ENCODE results near the gene ZNF3.
A peak's percentile ranks its signal among the peaks of the same experiment; 100 is the strongest.

The ZNF3 gene

GRCh38 chr7:100040575-100040974, 40.9 kb downstream of the ZNF3 start:
- H3K4me1 ChIP-seq (ENCODE audit: control insufficient read depth in 1 of 2, insufficient read depth in 2 of 2, low read length in 2 of 2): peaks cover 0 to 6% of the 10 kb centered on the region in 2 donors
- no peaks in the 10 kb centered on the region for H3K9me3 ChIP-seq (ENCODE audit: control insufficient read depth in 1 of 2, low read length in 2 of 2)
- H3K27me3 ChIP-seq (ENCODE audit: low read depth, low read length): no peaks in the 10 kb centered on the region
- no peak overlapping the region for H3K4me3 ChIP-seq (ENCODE audit: low read depth in 1 of 2, low read length in 2 of 2)
- no peak overlapping the region for H3K27ac ChIP-seq (ENCODE audit: low read length)
- H3K36me3 ChIP-seq (ENCODE audit: control insufficient read depth in 1 of 2, insufficient read depth in 2 of 2, low read length in 2 of 2): peaks cover 7 to 18% of the 10 kb centered on the region in 2 donors

- peaks cover 30 to 40% of the 10 kb centered on the region in 2 donors for H3K36me3 ChIP-seq (ENCODE audit: control insufficient read depth in 1 of 2, insufficient read depth in 2 of 2, low read length in 2 of 2)
- peaks cover 0 to 6% of the 10 kb centered on the region in 2 donors for H3K4me1 ChIP-seq (ENCODE audit: control insufficient read depth in 1 of 2, insufficient read depth in 2 of 2, low read length in 2 of 2)
- no peak overlapping the region for H3K4me3 ChIP-seq (ENCODE audit: low read depth in 1 of 2, low read length in 2 of 2)
- no peaks in the 10 kb centered on the region for H3K9me3 ChIP-seq (ENCODE audit: control insufficient read depth in 1 of 2, low read length in 2 of 2)
- no peak overlapping the region for H3K27ac ChIP-seq (ENCODE audit: low read length)
- H3K27me3 ChIP-seq (ENCODE audit: low read depth, low read length): no peaks in the 10 kb centered on the region
Measured at GRCh38 chr7:100038326-100038725, 43.2 kb downstream of the ZNF3 start.

GRCh38 chr7:100035876-100036275, 45.6 kb downstream of the ZNF3 start:
- Histone ChIP-seq H3K27ac (ENCODE audit: low read length) (no peak overlapping the region), H3K36me3 (ENCODE audit: control insufficient read depth in 1 of 2, insufficient read depth in 2 of 2, low read length in 2 of 2) (peaks cover 45 to 60% of the 10 kb centered on the region in 2 donors), H3K4me3 (ENCODE audit: low read depth in 1 of 2, low read length in 2 of 2) (no peak overlapping the region), H3K9me3 (ENCODE audit: control insufficient read depth in 1 of 2, low read length in 2 of 2) (no peaks in the 10 kb centered on the region), H3K4me1 (ENCODE audit: control insufficient read depth in 1 of 2, insufficient read depth in 2 of 2, low read length in 2 of 2) (peaks cover 0 to 6% of the 10 kb centered on the region in 2 donors), H3K27me3 (ENCODE audit: low read depth, low read length) (no peaks in the 10 kb centered on the region)

GRCh38 chr7:100034871-100035510, 46.5 kb downstream of the ZNF3 start:
- no peak overlapping the region for H3K27ac ChIP-seq (ENCODE audit: low read length)

GRCh38 chr7:100033526-100033925, 48.0 kb downstream of the ZNF3 start:
- Histone ChIP-seq H3K27ac (ENCODE audit: low read length) (no peak overlapping the region), H3K9me3 (ENCODE audit: control insufficient read depth in 1 of 2, low read length in 2 of 2) (no peaks in the 10 kb centered on the region), H3K4me3 (ENCODE audit: low read depth in 1 of 2, low read length in 2 of 2) (no peak overlapping the region), H3K4me1 (ENCODE audit: control insufficient read depth in 1 of 2, insufficient read depth in 2 of 2, low read length in 2 of 2) (peaks cover 0 to 6% of the 10 kb centered on the region in 2 donors), H3K36me3 (ENCODE audit: control insufficient read depth in 1 of 2, insufficient read depth in 2 of 2, low read length in 2 of 2) (peaks cover 60 to 76% of the 10 kb centered on the region in 2 donors), H3K27me3 (ENCODE audit: low read depth, low read length) (no peaks in the 10 kb centered on the region)

More at GRCh38 chr7:100034871-100035510, 46.5 kb downstream of the ZNF3 start:
- no peaks in the 10 kb centered on the region for H3K9me3 ChIP-seq (ENCODE audit: control insufficient read depth in 1 of 2, low read length in 2 of 2)
- no peaks in the 10 kb centered on the region for H3K27me3 ChIP-seq (ENCODE audit: low read depth, low read length)
- no peak overlapping the region for H3K4me3 ChIP-seq (ENCODE audit: low read depth in 1 of 2, low read length in 2 of 2)
- H3K36me3 ChIP-seq (ENCODE audit: control insufficient read depth in 1 of 2, insufficient read depth in 2 of 2, low read length in 2 of 2): peaks cover 53 to 69% of the 10 kb centered on the region in 2 donors
- peaks cover 0 to 6% of the 10 kb centered on the region in 2 donors for H3K4me1 ChIP-seq (ENCODE audit: control insufficient read depth in 1 of 2, insufficient read depth in 2 of 2, low read length in 2 of 2)

GRCh38 chr7:100029596-100029995, 51.9 kb downstream of the ZNF3 start:
- H3K36me3 ChIP-seq (ENCODE audit: control insufficient read depth in 1 of 2, insufficient read depth in 2 of 2, low read length in 2 of 2): peaks cover 49 to 62% of the 10 kb centered on the region in 2 donors
- no peak overlapping the region for H3K27ac ChIP-seq (ENCODE audit: low read length)
- H3K4me1 ChIP-seq (ENCODE audit: control insufficient read depth in 1 of 2, insufficient read depth in 2 of 2, low read length in 2 of 2): no peaks in the 10 kb centered on the region
- no peak overlapping the region for H3K4me3 ChIP-seq (ENCODE audit: low read depth in 1 of 2, low read length in 2 of 2)
- no peaks in the 10 kb centered on the region for H3K27me3 ChIP-seq (ENCODE audit: low read depth, low read length)
- no peaks in the 10 kb centered on the region for H3K9me3 ChIP-seq (ENCODE audit: control insufficient read depth in 1 of 2, low read length in 2 of 2)

GRCh38 chr7:100027197-100027596, 54.3 kb downstream of the ZNF3 start:
- H3K27ac ChIP-seq (ENCODE audit: low read length): no peak overlapping the region
- no peaks in the 10 kb centered on the region for H3K27me3 ChIP-seq (ENCODE audit: low read depth, low read length)
- peaks cover 44 to 62% of the 10 kb centered on the region in 2 donors for H3K36me3 ChIP-seq (ENCODE audit: control insufficient read depth in 1 of 2, insufficient read depth in 2 of 2, low read length in 2 of 2)
- no peak overlapping the region for H3K4me3 ChIP-seq (ENCODE audit: low read depth in 1 of 2, low read length in 2 of 2)
- no peaks in the 10 kb centered on the region for H3K4me1 ChIP-seq (ENCODE audit: control insufficient read depth in 1 of 2, insufficient read depth in 2 of 2, low read length in 2 of 2)
- no peaks in the 10 kb centered on the region for H3K9me3 ChIP-seq (ENCODE audit: control insufficient read depth in 1 of 2, low read length in 2 of 2)

GRCh38 chr7:100024020-100024619, 57.4 kb downstream of the ZNF3 start:
- H3K4me1 ChIP-seq (ENCODE audit: control insufficient read depth in 1 of 2, insufficient read depth in 2 of 2, low read length in 2 of 2): peaks cover 0 to 4% of the 10 kb centered on the region in 2 donors
- no peaks in the 10 kb centered on the region for H3K27me3 ChIP-seq (ENCODE audit: low read depth, low read length)
- peaks cover 18 to 32% of the 10 kb centered on the region in 2 donors for H3K36me3 ChIP-seq (ENCODE audit: control insufficient read depth in 1 of 2, insufficient read depth in 2 of 2, low read length in 2 of 2)
- H3K4me3 ChIP-seq (ENCODE audit: low read depth in 1 of 2, low read length in 2 of 2): no peak overlapping the region
- H3K9me3 ChIP-seq (ENCODE audit: control insufficient read depth in 1 of 2, low read length in 2 of 2): no peaks in the 10 kb centered on the region
- H3K27ac ChIP-seq (ENCODE audit: low read length): no peak overlapping the region

- Histone ChIP-seq H3K9me3 (ENCODE audit: control insufficient read depth in 1 of 2, low read length in 2 of 2) (no peaks in the 10 kb centered on the region), H3K27me3 (ENCODE audit: low read depth, low read length) (no peaks in the 10 kb centered on the region), H3K27ac (ENCODE audit: low read length) (peak overlapping the region; percentile 39), H3K4me3 (ENCODE audit: low read depth in 1 of 2, low read length in 2 of 2) (no peak overlapping the region), H3K4me1 (ENCODE audit: control insufficient read depth in 1 of 2, insufficient read depth in 2 of 2, low read length in 2 of 2) (peaks cover 0 to 9% of the 10 kb centered on the region in 2 donors), H3K36me3 (ENCODE audit: control insufficient read depth in 1 of 2, insufficient read depth in 2 of 2, low read length in 2 of 2) (peaks cover 18 to 32% of the 10 kb centered on the region in 2 donors)
Measured at GRCh38 chr7:100023526-100023925, 58.0 kb downstream of the ZNF3 start.

- peak overlapping the region; percentile 2 for H3K27ac ChIP-seq (ENCODE audit: low read length)
- H3K4me1 ChIP-seq (ENCODE audit: control insufficient read depth in 1 of 2, insufficient read depth in 2 of 2, low read length in 2 of 2): peaks cover 0 to 15% of the 10 kb centered on the region in 2 donors
- no peak overlapping the region for H3K4me3 ChIP-seq (ENCODE audit: low read depth in 1 of 2, low read length in 2 of 2)
- peaks cover 18 to 27% of the 10 kb centered on the region in 2 donors for H3K36me3 ChIP-seq (ENCODE audit: control insufficient read depth in 1 of 2, insufficient read depth in 2 of 2, low read length in 2 of 2)
- H3K9me3 ChIP-seq (ENCODE audit: control insufficient read depth in 1 of 2, low read length in 2 of 2): no peaks in the 10 kb centered on the region
- no peaks in the 10 kb centered on the region for H3K27me3 ChIP-seq (ENCODE audit: low read depth, low read length)
Measured at GRCh38 chr7:100022621-100023020, 58.9 kb downstream of the ZNF3 start.

- H3K4me1 ChIP-seq (ENCODE audit: control insufficient read depth in 1 of 2, insufficient read depth in 2 of 2, low read length in 2 of 2): peaks cover 4 to 28% of the 10 kb centered on the region in 2 donors
Measured at GRCh38 chr7:100021297-100021696, 60.2 kb downstream of the ZNF3 start.

More at GRCh38 chr7:100021297-100021696, 60.2 kb downstream of the ZNF3 start:
- peaks cover 18 to 19% of the 10 kb centered on the region in 2 donors for H3K36me3 ChIP-seq (ENCODE audit: control insufficient read depth in 1 of 2, insufficient read depth in 2 of 2, low read length in 2 of 2)
- H3K27me3 ChIP-seq (ENCODE audit: low read depth, low read length): no peaks in the 10 kb centered on the region
- peak overlapping the region; percentile 5 for H3K27ac ChIP-seq (ENCODE audit: low read length)
- H3K4me3 ChIP-seq (ENCODE audit: low read depth in 1 of 2, low read length in 2 of 2): no peak overlapping the region
- no peaks in the 10 kb centered on the region for H3K9me3 ChIP-seq (ENCODE audit: control insufficient read depth in 1 of 2, low read length in 2 of 2)

Measured in muscle layer of duodenum (tissue), 2 donors.